Measurements from ENCODE around the gene EML1.
"Not testable (repeated sequence)": the region's sequence is repeated elsewhere in the genome, so short reads cannot be mapped to it uniquely, and the experiment has no call there.

The EML1 gene

GRCh38 chr14:99949011-99949732, 156.0 kb downstream of the EML1 start:
- H3K27me3 Mint-ChIP-seq = peaks cover 6 to 22% of the 10 kb centered on the region in 2 donors
- ATAC-seq (replicated peaks); H3K4me1 Mint-ChIP-seq (ENCODE audit: low read depth in 2 of 2); H3K27ac Mint-ChIP-seq; DNase-seq; H3K9me3 Mint-ChIP-seq; H3K36me3 Mint-ChIP-seq (ENCODE audit: insufficient read depth); H3K4me3 Mint-ChIP-seq: not testable (repeated sequence)

- Mint-ChIP-seq H3K27me3 (peaks cover 6 to 18% of the 10 kb centered on the region in 2 donors), H3K27ac (no peak overlapping the region), H3K4me3 (no peak overlapping the region), H3K4me1 (ENCODE audit: low read depth in 2 of 2) (peaks cover 5 to 10% of the 10 kb centered on the region in 2 donors), H3K36me3 (ENCODE audit: insufficient read depth) (no peaks in the 10 kb centered on the region), H3K9me3 (peaks cover 5 to 6% of the 10 kb centered on the region in 2 donors)
- no peak for DNase-seq
- no peak for ATAC-seq (replicated peaks)
These were observed 157.0 kb downstream of the EML1 start for GRCh38 chr14:99950181-99950580.

GRCh38 chr14:99951085-99951484, 157.9 kb downstream of the EML1 start:
- DNase-seq (no peak), ATAC-seq (replicated peaks) (no peak)
- Mint-ChIP-seq H3K9me3 (peaks cover 5 to 6% of the 10 kb centered on the region in 2 donors), H3K36me3 (ENCODE audit: insufficient read depth) (no peaks in the 10 kb centered on the region), H3K4me1 (ENCODE audit: low read depth in 2 of 2) (peaks cover 5 to 10% of the 10 kb centered on the region in 2 donors), H3K27ac (no peak overlapping the region), H3K4me3 (no peak overlapping the region), H3K27me3 (peaks cover 5 to 18% of the 10 kb centered on the region in 2 donors)

- H3K27ac Mint-ChIP-seq = no peak overlapping the region
- no peaks in the 10 kb centered on the region for H3K36me3 Mint-ChIP-seq (ENCODE audit: insufficient read depth)
- DNase-seq = no peak
- ATAC-seq (replicated peaks) = peak; percentile 19
- H3K9me3 Mint-ChIP-seq = peaks cover 5 to 6% of the 10 kb centered on the region in 2 donors
- H3K27me3 Mint-ChIP-seq = peaks cover 0 to 10% of the 10 kb centered on the region in 2 donors
- H3K4me1 Mint-ChIP-seq (ENCODE audit: low read depth in 2 of 2) = peaks cover under 1 to 2% of the 10 kb centered on the region in 2 donors
- H3K4me3 Mint-ChIP-seq = no peak overlapping the region
These were observed 158.8 kb downstream of the EML1 start for GRCh38 chr14:99952039-99952438.

- no peak for ATAC-seq (replicated peaks)
- no peak overlapping the region for H3K4me3 Mint-ChIP-seq
These were observed 159.2 kb downstream of the EML1 start for GRCh38 chr14:99952453-99952852.

GRCh38 chr14:99955826-99956455, 162.7 kb downstream of the EML1 start:
- Mint-ChIP-seq H3K27me3 (peaks cover 25 to 30% of the 10 kb centered on the region in 2 donors), H3K4me3 (no peak overlapping the region), H3K9me3 (peaks cover 5 to 6% of the 10 kb centered on the region in 2 donors)

More at GRCh38 chr14:99952453-99952852, 159.2 kb downstream of the EML1 start:
- Mint-ChIP-seq H3K27ac (no peak overlapping the region), H3K36me3 (ENCODE audit: insufficient read depth) (no peaks in the 10 kb centered on the region), H3K4me1 (ENCODE audit: low read depth in 2 of 2) (peaks cover 0 to 1% of the 10 kb centered on the region in 2 donors), H3K9me3 (peaks cover 5 to 6% of the 10 kb centered on the region in 2 donors), H3K27me3 (peaks cover 0 to 6% of the 10 kb centered on the region in 2 donors)
- DNase-seq = no peak

GRCh38 chr14:99958380-99958779, 165.2 kb downstream of the EML1 start:
- no peak overlapping the region for H3K4me3 Mint-ChIP-seq
- DNase-seq (no peak), ATAC-seq (replicated peaks) (no peak)
- H3K27ac Mint-ChIP-seq = no peak overlapping the region
- no peaks in the 10 kb centered on the region for H3K9me3 Mint-ChIP-seq
- H3K27me3 Mint-ChIP-seq = peaks cover 41 to 53% of the 10 kb centered on the region in 2 donors
- peaks cover 0 to 2% of the 10 kb centered on the region in 2 donors for H3K4me1 Mint-ChIP-seq (ENCODE audit: low read depth in 2 of 2)
- H3K36me3 Mint-ChIP-seq (ENCODE audit: insufficient read depth) = no peaks in the 10 kb centered on the region

More at GRCh38 chr14:99955826-99956455, 162.7 kb downstream of the EML1 start:
- ATAC-seq (replicated peaks) (no peak), DNase-seq (no peak)
- Mint-ChIP-seq H3K27ac (no peak overlapping the region), H3K4me1 (ENCODE audit: low read depth in 2 of 2) (peaks cover 0 to 3% of the 10 kb centered on the region in 2 donors), H3K36me3 (ENCODE audit: insufficient read depth) (no peaks in the 10 kb centered on the region)

GRCh38 chr14:99961826-99962518, 168.8 kb downstream of the EML1 start:
- H3K9me3 Mint-ChIP-seq = no peaks in the 10 kb centered on the region
- no peak overlapping the region for H3K27ac Mint-ChIP-seq
- no peak overlapping the region for H3K4me3 Mint-ChIP-seq
- ATAC-seq (replicated peaks) (no peak), DNase-seq (no peak)
- peaks cover 0 to 2% of the 10 kb centered on the region in 2 donors for H3K4me1 Mint-ChIP-seq (ENCODE audit: low read depth in 2 of 2)
- peaks cover 69 to 82% of the 10 kb centered on the region in 2 donors for H3K27me3 Mint-ChIP-seq
- H3K36me3 Mint-ChIP-seq (ENCODE audit: insufficient read depth) = no peaks in the 10 kb centered on the region

- no peak overlapping the region for H3K4me3 Mint-ChIP-seq
These were observed 171.8 kb downstream of the EML1 start for GRCh38 chr14:99964979-99965378.

GRCh38 chr14:99966037-99966835, 173.0 kb downstream of the EML1 start:
- H3K36me3 Mint-ChIP-seq (ENCODE audit: insufficient read depth) = peaks cover 3% of the 10 kb centered on the region
- H3K27ac Mint-ChIP-seq = no peak overlapping the region
- peaks cover 0 to 2% of the 10 kb centered on the region in 2 donors for H3K4me1 Mint-ChIP-seq (ENCODE audit: low read depth in 2 of 2)
- DNase-seq (no peak), ATAC-seq (replicated peaks) (no peak)
- H3K27me3 Mint-ChIP-seq = peaks cover 69 to 82% of the 10 kb centered on the region in 2 donors
- H3K9me3 Mint-ChIP-seq = no peaks in the 10 kb centered on the region
- no peak overlapping the region for H3K4me3 Mint-ChIP-seq

More at GRCh38 chr14:99964979-99965378, 171.8 kb downstream of the EML1 start:
- no peaks in the 10 kb centered on the region for H3K9me3 Mint-ChIP-seq
- H3K4me1 Mint-ChIP-seq (ENCODE audit: low read depth in 2 of 2) = peaks cover 0 to 2% of the 10 kb centered on the region in 2 donors
- ATAC-seq (replicated peaks) (no peak), DNase-seq (no peak)
- H3K27me3 Mint-ChIP-seq = peaks cover 78 to 91% of the 10 kb centered on the region in 2 donors
- H3K36me3 Mint-ChIP-seq (ENCODE audit: insufficient read depth) = peaks cover 3% of the 10 kb centered on the region
- H3K27ac Mint-ChIP-seq = no peak overlapping the region

GRCh38 chr14:99966912-99967311, 173.7 kb downstream of the EML1 start:
- H3K27ac Mint-ChIP-seq = no peak overlapping the region
- H3K4me3 Mint-ChIP-seq = no peak overlapping the region
- peaks cover 3% of the 10 kb centered on the region for H3K36me3 Mint-ChIP-seq (ENCODE audit: insufficient read depth)
- H3K9me3 Mint-ChIP-seq = no peaks in the 10 kb centered on the region
- H3K4me1 Mint-ChIP-seq (ENCODE audit: low read depth in 2 of 2) = peaks cover 0 to 2% of the 10 kb centered on the region in 2 donors
- DNase-seq = no peak
- no peak for ATAC-seq (replicated peaks)
- H3K27me3 Mint-ChIP-seq = peaks cover 65 to 77% of the 10 kb centered on the region in 2 donors

- ATAC-seq (replicated peaks) (no peak), DNase-seq (no peak)
- Mint-ChIP-seq H3K4me1 (ENCODE audit: low read depth in 2 of 2) (peaks cover 9 to 10% of the 10 kb centered on the region in 2 donors), H3K4me3 (no peak overlapping the region), H3K9me3 (no peaks in the 10 kb centered on the region), H3K27me3 (peaks cover 55 to 62% of the 10 kb centered on the region in 2 donors), H3K36me3 (ENCODE audit: insufficient read depth) (peaks cover 8% of the 10 kb centered on the region), H3K27ac (no peak overlapping the region)
These were observed 175.1 kb downstream of the EML1 start for GRCh38 chr14:99968191-99968920.
